Retinal pigment epithelial cell (primary cell): ENCODE measurements around the gene PARD3.

Source experiments
- DNase-seq: peaks from one replicate; pipeline ENCODE4 v3.0.0-alpha.2; 2010; ENCODE audit warnings: low read depth
- H3K4me3 ChIP-seq: 2 replicates; pipeline ENCODE4 v1.5.1; 2011; ENCODE audit warnings: mild to moderate bottlenecking, low read length, control low read depth, moderate library complexity
- CTCF ChIP-seq: conservative IDR thresholded peaks from 2 replicates; pipeline ENCODE4 v1.5.1; 2011; ENCODE audit warnings: low read depth, low read length, control low read depth, inconsistent platforms

PARD3 gene

DNA sequence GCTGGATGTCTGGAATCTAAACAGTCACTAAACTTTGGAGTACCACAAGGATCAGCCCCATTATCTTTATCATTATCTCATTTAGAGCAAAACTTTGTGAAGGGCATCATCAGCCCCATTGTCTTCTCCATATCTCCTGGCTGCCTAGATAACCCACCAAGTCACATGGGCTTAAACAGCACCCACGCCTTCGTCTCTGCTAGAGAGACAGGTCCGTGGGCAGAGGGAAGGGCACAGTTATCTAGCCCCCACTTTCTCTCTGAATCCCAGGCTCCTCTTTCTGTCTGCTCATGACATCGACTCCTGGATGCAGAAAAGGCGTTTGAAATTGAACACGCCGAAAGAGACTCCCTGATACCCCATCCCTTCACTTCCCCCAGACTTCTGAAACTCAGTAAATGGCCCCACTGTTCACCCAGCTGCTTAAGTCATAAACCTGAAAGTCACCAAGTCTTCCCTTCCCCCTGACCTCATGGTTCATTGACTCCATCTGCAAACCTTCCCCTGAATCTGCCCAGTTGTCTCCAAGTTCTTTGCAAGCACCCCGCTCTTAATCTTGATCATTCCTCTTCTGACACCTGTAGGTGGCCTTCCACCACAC lies 20.9 kb upstream of the PARD3 start:
- no peak overlapping the region for H3K4me3 ChIP-seq
- no peak for DNase-seq
- no peak for TF ChIP-seq CTCF

GRCh38 chr10:34834274-34834673 lies 19.2 kb upstream of the PARD3 start:
- DNase-seq, result no peak
- no peak overlapping the region for H3K4me3 ChIP-seq
- TF ChIP-seq CTCF, result no peak

DNA sequence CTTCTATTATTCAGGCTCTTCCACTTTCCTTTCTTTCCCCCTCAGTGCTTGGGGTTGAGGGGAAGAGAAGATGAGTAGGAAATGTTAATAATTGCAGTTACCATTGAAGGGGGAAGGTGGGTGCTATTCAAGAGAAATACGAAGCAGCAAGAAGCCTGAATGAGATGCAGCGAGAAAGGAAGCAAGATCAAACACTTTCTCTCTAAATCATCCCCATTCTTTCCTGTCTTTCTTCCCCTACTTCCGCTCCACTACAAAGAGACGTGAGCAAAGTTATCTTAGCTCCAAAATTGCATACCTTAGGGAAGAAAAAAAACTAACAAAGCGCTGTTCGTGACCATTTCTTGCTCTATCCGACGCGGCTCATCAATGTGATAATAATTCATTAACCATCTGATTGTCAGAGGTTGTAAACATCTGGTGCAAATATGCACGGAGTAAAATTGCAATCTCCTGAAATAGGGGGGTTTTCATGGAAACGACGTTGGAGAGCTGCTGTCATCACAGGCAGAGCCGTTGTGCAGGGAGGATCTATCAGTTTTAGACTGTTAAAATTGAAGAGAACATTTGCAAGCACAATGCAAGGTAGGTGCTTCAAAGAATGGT lies 15.2 kb upstream of the PARD3 start:
- no peak for TF ChIP-seq CTCF
- H3K4me3 ChIP-seq, result no peak overlapping the region
- no peak for DNase-seq

- TF ChIP-seq CTCF, result no peak
- DNase-seq, result no peak
- no peak overlapping the region for H3K4me3 ChIP-seq
These were observed 12.0 kb upstream of the PARD3 start for GRCh38 chr10:34826857-34827766.

GRCh38 chr10:34826221-34826620 lies 11.1 kb upstream of the PARD3 start:
- TF ChIP-seq CTCF, result no peak
- no peak for DNase-seq
- H3K4me3 ChIP-seq, result no peak overlapping the region

DNA sequence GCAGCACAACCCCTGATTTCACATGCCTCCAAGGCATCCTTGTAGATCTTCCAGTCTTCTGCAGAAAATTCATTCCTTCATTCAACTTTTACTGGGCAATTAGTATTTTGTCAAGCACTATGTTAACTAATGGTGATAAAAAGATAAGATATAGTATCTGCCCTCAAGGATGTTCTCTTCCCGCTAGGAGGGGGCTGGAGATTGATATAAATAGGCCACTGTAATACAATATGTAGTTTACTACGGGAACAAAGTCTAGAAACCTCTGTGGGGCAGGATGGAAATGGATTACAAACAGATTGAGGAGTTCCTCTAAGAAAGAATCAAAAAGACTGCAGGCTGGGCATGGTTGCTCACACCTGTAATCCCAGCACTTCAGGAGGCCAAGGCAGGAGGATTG lies 10.3 kb upstream of the PARD3 start:
- TF ChIP-seq CTCF, result no peak
- DNase-seq, result no peak

More for the DNA sequence above, 10.3 kb upstream of the PARD3 start:
- no peak overlapping the region for H3K4me3 ChIP-seq
